Stimulated activated CD4-positive, alpha-beta T cell treated with anti-CD3 and anti-CD28 coated beads, TNF-alpha, amount 100 ng/mL, for 24 hours (primary cell): Measurements from ENCODE around the gene PLEKHD1.

Source experiments
- DNase-seq, 3 experiments: peaks; one replicate each; pipeline ENCODE4 v3.0.0-alpha.2; 2020; ENCODE audit warnings: low read depth in 3 of 3

The PLEKHD1 gene

DNA sequence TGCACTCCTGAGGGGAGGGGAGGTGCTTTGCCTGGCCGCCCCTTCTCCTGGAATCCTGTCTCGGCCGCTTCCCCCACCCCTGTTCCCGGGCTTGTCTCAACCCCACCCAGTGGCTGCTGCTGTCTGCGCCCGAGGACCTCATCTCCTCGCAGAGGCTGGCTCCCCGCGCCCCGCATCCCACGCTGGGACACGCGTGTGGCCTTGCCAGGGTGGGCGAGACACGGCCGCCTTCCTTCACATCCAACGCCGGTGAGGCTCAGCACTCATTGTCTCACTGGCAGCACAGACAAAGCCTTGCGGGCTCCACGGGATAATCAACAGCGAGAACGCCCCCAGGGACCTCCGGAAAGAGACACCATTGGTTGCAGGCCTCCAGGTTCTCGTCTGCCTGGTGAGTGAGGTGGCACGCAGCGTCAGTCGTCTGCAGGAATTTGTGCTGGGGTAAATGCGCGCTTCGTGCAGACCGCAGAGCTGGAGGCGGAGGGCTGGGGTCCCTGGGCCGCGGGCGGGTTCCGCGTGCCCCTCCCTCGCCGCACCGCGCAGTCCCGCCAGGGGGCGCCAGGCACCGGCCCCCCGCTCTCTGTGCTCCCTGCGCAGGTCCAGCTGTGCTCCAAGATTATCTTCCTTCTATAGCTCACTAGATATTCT, 63.3 kb downstream of the PLEKHD1 start:
- DNase-seq: peak in 1 of 3 experiments; percentile 31

DNA sequence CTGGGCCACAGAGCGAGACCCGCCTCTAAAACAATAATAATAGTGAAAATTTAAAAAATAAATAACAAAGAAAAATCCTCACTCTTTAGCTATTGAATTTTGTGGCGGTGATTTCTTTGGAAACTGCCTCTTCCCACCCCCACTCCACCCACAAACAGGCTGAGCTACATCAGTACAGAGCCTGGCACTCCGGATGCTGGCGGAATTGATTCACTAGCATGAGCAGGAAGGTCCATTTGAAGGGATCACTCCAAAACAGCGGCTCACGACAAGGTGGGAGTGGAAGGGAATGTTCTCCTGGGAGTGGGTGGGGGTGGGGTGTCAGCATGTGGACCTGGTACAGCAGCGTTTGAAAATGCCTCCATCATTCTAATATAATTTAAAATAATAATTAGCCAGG, 64.0 kb downstream of the PLEKHD1 start:
- no peak for DNase-seq

DNA sequence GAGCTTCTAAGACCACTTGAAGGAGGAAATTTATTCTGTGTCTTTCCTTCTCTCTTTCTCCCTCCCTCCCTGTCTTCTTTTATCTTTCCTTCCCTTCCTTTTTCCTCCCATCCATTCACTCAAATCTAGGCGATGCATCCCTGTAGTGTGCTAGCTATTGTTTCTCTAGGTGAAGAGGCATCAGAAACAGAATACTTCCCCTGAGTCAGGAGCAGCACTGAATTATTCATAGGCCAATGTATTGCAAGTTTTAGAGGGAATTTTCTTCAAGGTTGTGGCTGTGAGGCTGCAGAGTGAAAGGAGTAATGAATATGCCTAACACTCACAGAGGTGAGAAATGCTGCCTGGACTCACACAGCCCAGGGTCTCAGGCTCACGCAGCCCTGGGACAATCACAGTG, 67.0 kb downstream of the PLEKHD1 start:
- DNase-seq: no peak

DNA sequence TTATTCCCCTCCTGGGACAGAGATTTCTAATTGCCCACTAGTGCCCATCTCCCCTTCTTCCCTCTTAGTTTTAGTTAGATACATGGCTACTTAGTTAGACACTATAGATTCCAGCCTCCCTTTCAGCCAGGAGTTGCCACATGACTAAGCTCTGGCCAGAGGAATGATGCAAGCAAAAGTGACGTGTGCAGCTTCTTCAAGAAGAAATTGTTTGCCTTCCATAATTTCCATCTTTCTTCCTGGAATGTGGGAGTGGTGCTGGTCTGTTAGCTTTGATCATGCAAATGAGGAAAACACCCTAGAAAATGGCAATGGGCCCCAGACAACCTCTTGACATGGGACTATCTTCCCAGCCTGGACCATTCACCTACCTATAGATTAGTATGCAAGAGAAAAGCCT, 68.7 kb downstream of the PLEKHD1 start:
- DNase-seq: no peak

DNA sequence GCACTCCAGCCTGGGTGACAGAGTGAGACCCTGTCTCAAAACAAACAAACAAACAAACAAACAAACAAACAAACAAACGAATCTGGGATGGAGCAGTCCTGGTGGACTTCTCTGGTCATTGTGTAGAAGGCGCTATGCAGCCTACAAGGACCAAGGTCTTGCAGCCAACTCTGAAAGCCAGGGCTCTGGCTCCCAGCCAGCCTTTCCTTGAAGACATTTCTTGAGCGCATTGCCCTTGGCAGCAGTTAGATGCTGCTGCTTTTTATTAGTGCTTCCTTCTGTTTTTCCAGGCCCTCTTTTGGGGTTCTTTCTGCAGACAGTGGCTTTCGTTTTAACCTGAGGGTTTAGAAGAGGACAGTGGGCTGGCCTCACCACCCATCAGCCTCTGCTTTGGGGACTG, 70.0 kb downstream of the PLEKHD1 start:
- no peak for DNase-seq

DNA sequence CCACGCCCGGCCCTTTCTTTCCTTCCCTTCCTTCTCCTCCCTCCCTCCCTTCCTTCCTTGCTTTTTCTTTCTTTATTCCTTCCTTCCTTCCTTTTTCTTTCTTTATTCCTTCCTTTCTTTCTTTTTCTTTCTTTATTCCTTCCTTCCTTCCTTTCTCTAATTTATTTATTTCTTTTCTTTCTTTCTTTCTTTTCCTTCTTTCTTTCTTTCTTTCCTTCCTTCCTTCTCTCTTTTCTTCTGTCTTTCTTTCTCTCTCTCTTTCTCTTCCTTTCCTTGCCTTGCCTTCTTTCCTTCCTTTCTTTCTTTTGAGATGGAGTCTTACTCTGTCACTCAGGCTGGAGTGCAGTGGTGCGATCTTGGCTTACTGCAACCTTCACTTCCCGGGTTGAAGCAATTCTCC, 74.2 kb downstream of the PLEKHD1 start:
- no peak for DNase-seq

DNA sequence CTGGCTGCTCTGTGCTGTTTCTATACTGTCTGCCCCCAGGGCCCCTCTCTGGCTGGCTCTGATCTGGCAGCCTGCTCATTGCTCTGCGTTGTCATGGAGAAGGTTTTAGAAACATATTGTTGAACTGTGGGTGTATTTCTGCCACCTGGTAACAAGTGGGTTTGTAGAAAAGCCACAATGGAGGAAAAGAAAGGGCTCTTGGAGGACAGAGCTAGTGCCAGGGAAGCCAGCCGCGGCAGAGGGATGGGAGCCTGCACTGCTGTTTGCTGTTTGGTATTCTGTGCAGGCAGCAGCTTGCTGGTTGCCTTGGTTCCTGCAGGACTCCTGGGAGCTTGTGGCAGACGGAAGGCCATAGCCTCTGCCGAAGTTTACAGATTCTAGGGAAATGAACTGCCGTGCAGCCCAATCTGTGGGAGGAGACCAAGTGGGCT, 75.1 kb downstream of the PLEKHD1 start:
- no peak for DNase-seq

DNA sequence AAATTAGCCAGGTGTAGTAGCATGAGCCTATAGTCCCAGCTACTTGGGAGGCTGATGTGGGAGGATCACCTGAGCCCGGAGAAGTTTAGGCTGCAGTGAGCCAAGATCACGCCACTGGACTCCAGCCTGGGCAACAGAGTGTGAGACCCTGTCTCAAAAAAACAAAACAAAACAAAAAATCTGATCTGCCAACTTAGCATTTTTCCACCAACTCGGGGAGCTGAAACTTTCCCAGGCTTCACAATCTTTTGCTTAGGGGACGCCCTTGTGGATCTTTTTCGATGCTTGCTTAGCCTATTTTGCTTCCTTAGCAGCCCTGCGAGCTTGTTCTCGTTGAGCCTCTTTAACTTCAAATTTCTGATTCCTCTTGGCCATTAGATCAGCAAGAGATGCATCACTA, 76.3 kb downstream of the PLEKHD1 start:
- DNase-seq: no peak

DNA sequence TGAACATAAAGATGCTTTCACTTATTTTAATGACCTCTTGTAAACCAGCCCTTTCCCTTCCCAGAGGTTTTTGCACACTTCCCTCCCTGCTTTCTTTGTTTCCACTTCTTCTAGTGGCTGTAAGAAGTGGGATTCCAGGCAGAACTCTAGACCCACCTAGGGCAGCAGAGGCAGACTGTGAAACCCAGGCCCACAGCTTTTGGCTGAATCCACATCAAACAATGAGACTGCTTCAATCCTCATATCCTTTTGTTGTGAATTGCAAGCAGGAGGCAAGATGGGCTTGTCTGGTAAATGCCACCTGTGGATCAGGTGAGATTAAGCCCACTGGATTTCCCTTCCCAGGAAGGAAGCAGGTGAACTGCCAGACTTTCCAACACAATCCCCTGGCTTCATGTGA, 77.4 kb downstream of the PLEKHD1 start:
- no peak for DNase-seq

DNA sequence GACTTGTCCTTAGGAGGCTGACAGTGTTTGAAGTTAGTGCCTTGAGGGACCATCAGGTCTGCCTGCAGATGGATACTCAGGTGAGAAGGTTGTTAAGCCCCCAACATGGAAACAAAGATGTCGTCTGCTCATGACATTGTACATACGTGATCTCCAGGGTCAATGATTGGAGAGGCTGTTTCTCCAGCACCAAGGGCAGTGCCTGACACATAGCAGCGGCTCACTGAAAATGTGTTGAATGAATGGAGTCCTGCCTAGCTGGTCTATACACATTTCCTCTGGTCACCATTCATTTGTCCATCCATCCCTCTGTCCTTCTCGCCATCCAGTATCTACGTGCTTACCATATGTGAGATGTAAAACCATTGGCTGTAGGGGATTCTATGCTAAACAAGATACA, 83.0 kb downstream of the PLEKHD1 start:
- no peak for DNase-seq

DNA sequence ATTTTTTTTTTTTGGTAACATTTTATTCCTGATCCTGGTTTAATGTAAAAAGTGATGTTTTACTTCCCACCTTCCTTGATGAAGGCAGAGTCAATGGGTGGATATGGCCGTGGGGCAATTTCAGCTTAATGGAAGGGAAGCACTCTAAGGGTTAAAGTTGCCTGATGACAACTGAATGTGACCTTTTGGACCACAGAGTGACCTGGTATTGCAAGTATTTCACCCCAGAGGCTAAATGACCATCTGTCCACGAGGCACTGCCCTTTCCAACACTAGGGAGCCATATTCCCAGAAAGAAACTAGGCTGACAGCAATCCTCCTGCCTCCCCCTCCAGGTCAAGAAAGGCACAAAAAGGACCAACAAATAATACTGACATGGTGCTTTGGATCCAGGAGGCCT, 85.3 kb downstream of the PLEKHD1 start:
- no peak for DNase-seq

DNA sequence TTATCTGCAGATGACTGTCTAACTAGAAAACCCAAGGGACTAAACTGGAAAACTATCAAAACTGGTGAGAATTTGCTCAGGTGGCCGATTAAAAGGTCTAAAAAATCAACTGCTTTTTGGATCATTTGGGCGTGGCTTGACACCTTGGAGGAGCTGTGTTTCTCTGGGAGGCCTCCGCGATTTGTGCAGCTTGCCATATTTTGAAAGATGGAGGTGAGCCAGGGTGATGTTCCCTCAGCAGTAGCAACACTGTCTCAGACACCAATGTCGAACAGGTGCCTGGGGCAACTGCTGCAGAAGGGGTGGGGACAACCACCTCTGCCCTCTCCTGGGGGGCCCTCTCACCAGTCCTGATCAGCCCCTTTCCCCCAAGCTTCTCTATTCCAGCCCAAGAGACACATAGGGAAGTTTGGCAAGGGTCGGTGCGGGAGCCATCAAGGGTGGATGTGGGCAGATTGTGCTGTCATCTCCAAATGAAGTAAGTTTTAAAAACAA, 86.4 kb downstream of the PLEKHD1 start:
- DNase-seq: no peak

DNA sequence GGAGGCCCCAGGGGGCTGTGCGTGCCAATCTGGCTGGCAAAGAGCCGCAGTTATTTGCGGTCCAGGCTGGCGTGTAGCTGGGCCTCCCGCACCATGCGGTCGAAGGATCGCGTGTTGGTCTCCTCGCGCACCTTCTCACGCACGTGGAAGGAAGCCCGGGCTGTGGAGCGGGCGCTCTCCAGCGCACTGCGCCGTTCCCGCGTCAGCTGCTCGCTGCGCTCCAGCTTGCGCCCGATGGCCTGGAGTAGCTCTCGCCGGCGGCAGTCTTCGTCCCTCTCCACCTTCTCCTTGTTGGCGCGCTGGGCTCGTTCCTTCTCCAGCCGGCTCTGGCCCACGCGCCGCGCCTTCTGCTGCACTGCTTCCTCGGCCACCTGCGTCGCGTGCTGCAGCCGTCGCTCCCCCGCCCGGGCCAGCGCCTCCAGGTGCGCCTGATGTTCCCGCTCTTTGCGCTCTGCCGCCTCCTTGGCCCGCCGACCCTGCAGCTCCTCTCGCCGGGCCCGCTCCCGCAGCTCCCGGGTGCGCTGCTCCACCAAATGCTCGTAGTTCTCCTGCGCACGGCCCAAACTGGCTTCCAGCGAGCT, 87.0 kb downstream of the PLEKHD1 start:
- peak in 1 of 3 experiments; percentile 11 for DNase-seq

DNA sequence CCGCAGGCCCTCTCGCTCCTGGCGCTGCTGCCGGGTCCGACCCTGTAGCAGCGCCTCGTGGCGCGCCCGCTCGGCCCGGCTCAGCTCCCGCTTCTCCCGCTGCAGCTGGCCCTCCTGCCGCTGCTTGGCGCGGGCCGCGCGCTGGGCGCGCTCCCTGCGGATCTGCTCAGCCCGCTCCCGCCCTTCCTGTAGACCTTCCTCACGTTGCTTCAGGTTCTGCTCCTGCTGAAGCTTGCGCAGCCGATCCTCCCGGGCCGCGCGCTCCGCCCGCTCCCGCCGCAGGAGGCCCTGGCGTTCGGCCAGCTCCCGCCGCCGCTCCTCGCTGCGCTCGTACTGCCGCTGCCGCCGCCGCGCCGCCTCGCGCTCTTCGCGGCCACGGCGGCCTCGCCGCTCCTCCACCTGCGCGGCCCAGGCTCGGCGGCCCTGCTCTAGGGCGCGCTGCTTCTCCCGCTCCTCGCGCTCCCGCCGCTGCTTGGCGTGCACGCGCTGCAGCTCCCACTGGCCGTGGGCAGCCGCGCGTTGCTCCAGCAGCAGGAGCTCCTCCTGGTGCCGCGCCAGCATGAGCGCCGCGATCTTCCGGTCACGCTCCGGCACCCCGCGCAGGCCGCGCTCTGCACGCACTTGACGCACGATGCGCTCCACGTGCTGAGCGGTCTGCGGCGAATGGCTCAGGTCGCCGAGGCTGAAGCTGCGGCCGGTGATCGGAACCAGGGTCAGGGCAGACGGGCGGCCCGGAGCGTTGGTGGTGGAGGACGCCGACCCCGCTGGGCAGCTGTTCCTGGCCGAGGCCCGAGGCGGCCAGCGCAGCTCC, 87.7 kb downstream of the PLEKHD1 start:
- DNase-seq: peak in 1 of 3 experiments; percentile 11

DNA sequence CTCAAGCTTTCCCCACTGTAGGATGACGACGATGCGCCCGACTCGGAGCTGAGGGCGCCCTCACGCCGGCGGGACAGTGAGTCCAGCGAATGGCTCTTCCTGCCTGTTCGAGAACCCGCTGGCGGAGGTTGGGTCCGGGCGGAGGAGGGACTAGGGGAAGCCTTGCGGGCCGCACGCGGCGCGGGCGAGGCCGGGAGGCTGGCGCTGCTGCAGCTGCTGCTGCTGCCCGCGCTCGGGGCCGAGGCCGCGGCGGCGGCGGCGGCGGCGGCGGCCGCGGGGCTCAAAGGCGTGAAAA, 88.3 kb downstream of the PLEKHD1 start:
- peak in 1 of 3 experiments; percentile 1 for DNase-seq

DNA sequence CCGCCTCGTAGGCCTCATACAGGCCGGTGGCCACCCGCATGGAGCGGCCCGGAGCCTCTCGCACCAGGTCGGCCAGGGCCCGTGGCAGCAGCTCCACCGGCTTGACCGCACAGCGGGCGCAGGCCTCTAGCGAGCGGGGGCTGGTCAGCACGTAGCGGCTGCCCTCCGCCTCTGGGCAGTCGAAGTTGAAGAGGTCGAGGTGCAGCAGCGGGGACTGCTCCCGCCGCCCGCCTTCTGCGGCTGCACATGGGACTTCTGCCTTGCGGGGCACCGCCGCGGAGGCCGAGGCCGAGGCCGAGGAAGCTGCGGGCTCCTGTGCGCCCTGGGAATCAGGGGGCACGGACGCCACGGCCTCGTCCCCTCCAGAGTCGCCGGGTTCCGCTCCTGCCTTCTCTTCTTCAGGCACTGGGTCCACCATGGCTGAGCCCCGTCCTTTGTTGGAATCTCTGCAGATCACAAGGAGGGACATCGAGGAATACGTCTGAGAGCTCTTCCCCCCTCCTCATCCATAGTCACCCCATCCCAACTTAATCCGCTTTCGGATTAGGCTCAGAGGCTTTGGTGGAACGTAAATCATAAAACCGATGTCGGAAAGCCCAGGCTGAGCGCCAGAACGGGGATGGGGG, 88.8 kb downstream of the PLEKHD1 start:
- no peak for DNase-seq

DNA sequence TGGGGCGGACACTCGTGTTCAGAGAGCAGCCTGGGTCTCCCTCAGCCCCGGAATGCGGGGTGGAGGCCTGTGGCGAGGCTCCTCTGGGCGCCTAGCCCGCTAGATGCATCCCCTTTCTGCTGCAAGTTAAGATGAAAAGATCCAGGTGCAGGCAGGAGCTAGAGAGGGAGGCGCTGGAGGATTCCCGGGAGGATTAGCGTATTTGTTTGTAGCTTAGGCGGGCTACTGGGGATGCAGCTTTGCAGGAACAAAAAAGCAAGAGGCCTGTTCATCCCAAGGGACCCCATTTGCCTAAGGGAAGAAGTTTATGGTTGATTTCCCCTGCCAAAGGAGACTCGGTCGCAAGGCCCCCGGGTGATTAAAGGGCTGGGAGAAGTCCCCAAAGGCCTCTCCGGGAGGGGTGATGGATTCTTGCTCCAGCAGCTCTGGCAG, 89.3 kb downstream of the PLEKHD1 start:
- DNase-seq: no peak

DNA sequence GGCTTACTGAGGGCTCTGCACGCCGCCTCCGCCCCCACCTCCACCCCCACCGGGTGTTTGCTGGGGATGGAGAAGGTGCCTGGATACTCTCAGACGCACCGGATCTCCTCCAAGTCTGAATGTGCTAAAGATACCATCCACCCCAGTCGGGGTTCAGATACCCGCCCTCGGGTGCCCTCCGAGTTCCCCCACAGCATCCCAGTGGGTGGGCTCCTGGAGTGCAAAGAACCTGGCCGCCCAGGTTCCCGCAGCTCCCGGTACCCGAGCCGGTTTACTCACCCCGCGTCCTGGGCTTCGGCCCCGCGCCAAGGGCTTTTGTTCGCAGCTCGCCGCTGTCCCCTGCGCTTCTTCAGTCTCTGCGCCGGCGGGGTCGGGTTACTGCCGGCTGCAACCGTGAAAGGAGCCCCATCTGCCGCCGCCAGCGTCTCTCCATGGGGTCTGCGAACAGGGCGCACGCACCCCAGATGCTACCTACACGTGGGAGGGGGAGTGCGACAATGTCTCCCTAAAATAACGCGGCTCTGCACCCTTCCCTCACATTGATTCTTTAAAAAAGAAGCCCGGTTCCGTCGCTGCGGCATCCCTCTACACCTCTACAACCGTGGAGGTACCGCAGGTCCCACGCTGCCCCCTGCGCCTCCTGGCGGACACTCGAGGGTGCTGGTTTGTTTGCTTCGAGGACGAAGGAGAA, 89.9 kb downstream of the PLEKHD1 start, which contains the start of gene CCDC177:
Gene CCDC177 (minus strand): TSS at position 609 of the 691 bp plus-strand sequence. CDS start 1,249 bp downstream, outside the sequence.
- DNase-seq: peak; percentile 61 to 78 (median 65)

DNA sequence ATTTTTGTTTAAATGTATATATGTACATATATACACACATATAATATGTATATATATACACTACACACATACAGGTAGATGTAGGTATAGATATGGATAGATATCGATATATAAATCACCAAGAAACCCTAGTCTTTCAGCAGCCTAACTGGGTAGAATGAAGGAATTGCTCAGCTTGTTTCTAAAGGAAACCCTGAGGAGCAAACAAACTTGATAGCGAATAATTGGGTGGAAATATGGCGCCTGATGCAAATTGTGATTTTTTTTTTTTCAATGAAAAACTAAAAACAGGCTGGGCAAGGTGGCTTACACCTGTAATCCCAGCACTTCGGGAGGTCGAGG, 90.4 kb downstream of the PLEKHD1 start:
- no peak for DNase-seq

DNA sequence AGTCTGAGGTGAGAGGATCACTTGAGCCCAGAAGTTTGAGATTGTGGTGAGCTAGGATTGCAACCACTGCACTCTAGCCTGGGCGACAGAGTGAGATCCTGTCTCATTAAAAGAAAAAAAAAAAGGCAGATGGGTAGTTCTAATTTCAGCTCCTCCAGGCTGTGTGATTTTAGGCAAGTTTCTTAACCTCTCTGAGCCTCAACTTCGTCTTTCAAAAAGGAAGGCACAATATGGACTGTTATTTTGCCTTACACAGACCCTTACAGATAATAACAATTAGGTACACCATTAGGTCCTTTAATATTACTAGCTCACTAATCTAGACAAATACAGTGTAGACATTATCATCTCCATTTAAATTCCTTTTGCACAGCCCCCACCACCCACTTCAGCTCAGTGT, 94.9 kb downstream of the PLEKHD1 start:
- no peak for DNase-seq

DNA sequence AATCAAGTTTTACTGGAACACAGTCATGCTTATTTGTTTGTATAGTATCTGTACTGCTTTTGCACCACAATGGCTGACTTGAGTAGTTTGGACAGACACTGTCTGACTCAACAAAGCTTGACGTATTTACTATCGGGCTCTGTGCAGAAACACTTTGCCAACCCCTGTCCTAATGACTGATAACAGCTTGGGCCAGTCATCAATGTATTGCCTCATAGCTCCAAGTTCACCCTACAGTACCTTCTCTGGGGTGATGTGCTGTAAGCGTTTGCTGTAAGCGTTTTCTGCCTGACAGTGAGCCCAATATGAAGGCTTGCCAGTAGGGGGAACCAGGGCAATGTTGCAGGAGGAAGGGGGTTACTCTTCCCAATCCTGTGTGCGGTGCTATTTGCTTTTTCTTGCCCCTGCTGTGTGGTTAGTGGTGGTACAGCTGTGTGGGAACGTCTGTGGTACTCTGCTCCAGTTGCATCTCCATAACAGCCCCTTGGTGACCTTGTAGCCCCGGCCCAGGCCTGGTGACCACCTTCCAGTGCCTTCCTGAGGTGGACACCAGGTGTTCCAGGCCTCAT, 95.6 kb downstream of the PLEKHD1 start:
- DNase-seq: no peak
